Heart left ventricle (tissue), 13 donors: Measurements from ENCODE around the gene PROK2.

Source experiments
- POLR2A ChIP-seq, 2 donors: fragments of 450-650 bp; IDR thresholded peaks; one replicate each; pipeline ENCODE4 v1.6.1; 2017; ENCODE audit warnings: antibody characterized with exemption in 2 of 2, mild to moderate bottlenecking in 2 of 2, moderate library complexity in 2 of 2
- TF ChIP-seq, protein P1 (sequence below), 12 donors: fragments of 200-600 bp; sonication (generic) in 4 of 12; IDR thresholded peaks; one replicate each; pipeline versions ENCODE4 v1.5.0 to v1.8.0; 2018 to 2022; ENCODE audit warnings: antibody characterized with exemption in 12 of 12, mild to moderate bottlenecking in 5 of 12
- donor health status: ischemic (EF 13 %, LVEDD 7.1; RV severe dilation, severe dysfunction).
- donor health status: DM: no; HTN: yes; CAD: no.
- donor health status: DM: no; HTN: no; CAD: no.
- donor health status: ischemic (EF 25% LVEDD 6.9; RV normal size, moderate dysfunction).
- donor health status: ischemic (EF 25% LVEDD 5.7; RV mildly dilated, moderate dysfunction).
- donor health status: ischemic (EF 35%, LVEDD 5.7; RV mildly dilated, moderate dysfunction).
- donor health status: nonischemic (EF 11% LVEDD 7.7; RV severe dilation, severe dysfunction).
- donor health status: DM: yes; HTN: yes; CAD: no.
- donor health status: PGD.
- donor health status: ischemic (EF 29% LVEDD 5.4; RV normal size, mild dysfunction).
- donor health status: nonischemic (EF 23%, LVEDD 6.1; RV moderate dilation, normal function).

DNA sequence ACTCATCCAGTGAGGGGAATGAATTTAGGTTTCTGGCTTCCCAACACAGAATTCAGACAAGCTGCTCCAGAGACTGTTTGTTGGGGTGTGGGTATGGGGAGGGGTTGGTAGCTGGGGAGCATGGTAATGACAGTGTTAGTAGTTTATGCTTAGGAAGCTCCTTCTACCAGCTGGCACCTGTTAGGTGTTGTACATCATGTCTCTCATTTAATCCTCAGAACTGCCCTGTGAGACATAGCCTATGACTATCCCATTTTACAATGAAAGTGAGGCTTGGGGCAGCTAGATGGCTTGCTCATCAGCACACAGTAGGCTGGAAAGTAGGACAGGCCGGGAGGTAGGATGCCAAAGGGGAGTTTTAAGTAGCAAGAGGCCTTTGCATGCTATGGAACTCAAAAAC, 62.3 kb downstream of the PROK2 start:
- TF ChIP-seq, protein P1, sequence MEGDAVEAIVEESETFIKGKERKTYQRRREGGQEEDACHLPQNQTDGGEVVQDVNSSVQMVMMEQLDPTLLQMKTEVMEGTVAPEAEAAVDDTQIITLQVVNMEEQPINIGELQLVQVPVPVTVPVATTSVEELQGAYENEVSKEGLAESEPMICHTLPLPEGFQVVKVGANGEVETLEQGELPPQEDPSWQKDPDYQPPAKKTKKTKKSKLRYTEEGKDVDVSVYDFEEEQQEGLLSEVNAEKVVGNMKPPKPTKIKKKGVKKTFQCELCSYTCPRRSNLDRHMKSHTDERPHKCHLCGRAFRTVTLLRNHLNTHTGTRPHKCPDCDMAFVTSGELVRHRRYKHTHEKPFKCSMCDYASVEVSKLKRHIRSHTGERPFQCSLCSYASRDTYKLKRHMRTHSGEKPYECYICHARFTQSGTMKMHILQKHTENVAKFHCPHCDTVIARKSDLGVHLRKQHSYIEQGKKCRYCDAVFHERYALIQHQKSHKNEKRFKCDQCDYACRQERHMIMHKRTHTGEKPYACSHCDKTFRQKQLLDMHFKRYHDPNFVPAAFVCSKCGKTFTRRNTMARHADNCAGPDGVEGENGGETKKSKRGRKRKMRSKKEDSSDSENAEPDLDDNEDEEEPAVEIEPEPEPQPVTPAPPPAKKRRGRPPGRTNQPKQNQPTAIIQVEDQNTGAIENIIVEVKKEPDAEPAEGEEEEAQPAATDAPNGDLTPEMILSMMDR (IDR thresholded peaks at IDR 0.05), result no peak
- no peak for TF ChIP-seq POLR2A (IDR thresholded peaks at IDR 0.05)
